ENCODE results near the gene ZNF277.

Gene ZNF277

GRCh38 chr7:112255388-112255720, 48.9 kb downstream of the ZNF277 start:
- no peak for FAIRE-seq
- no peak for DNase-seq (ENCODE audit: insufficient read length, low spot score)
- TF ChIP-seq PAX5 (IDR thresholded peaks at IDR 0.05; ENCODE audit: insufficient read depth, low read length, severe bottlenecking) (no peak), TAF1 (IDR thresholded peaks at IDR 0.05; ENCODE audit: low read depth, low read length) (no peak), POLR2A (IDR thresholded peaks at IDR 0.05; ENCODE audit: low read depth, low read length) (no peak), POU2F2 (IDR thresholded peaks at IDR 0.05; ENCODE audit: low read depth, low read length) (no peak), SPI1 (IDR thresholded peaks at IDR 0.05; ENCODE audit: low read depth, low read length) (no peak), POLR2AphosphoS5 (IDR thresholded peaks at IDR 0.05; ENCODE audit: low read depth, low read length) (no peak)

- FAIRE-seq (no peak), DNase-seq (ENCODE audit: insufficient read length, low spot score) (no peak)
- TF ChIP-seq PAX5 (IDR thresholded peaks at IDR 0.05; ENCODE audit: insufficient read depth, low read length, severe bottlenecking), result no peak
- TF ChIP-seq SPI1 (IDR thresholded peaks at IDR 0.05; ENCODE audit: low read depth, low read length), result no peak
- no peak for TF ChIP-seq POLR2A (IDR thresholded peaks at IDR 0.05; ENCODE audit: low read depth, low read length)
- TF ChIP-seq POU2F2 (IDR thresholded peaks at IDR 0.05; ENCODE audit: low read depth, low read length), result no peak
- TF ChIP-seq TAF1 (IDR thresholded peaks at IDR 0.05; ENCODE audit: low read depth, low read length), result no peak
- TF ChIP-seq POLR2AphosphoS5 (IDR thresholded peaks at IDR 0.05; ENCODE audit: low read depth, low read length), result no peak
Observed at GRCh38 chr7:112257073-112257472, 50.6 kb downstream of the ZNF277 start.

- DNase-seq (ENCODE audit: insufficient read length, low spot score) (no peak), FAIRE-seq (no peak)
- no peak for TF ChIP-seq POLR2A (IDR thresholded peaks at IDR 0.05; ENCODE audit: low read depth, low read length)
- no peak for TF ChIP-seq PAX5 (IDR thresholded peaks at IDR 0.05; ENCODE audit: insufficient read depth, low read length, severe bottlenecking)
- no peak for TF ChIP-seq POLR2AphosphoS5 (IDR thresholded peaks at IDR 0.05; ENCODE audit: low read depth, low read length)
- TF ChIP-seq SPI1 (IDR thresholded peaks at IDR 0.05; ENCODE audit: low read depth, low read length), result no peak
- TF ChIP-seq POU2F2 (IDR thresholded peaks at IDR 0.05; ENCODE audit: low read depth, low read length), result no peak
- no peak for TF ChIP-seq TAF1 (IDR thresholded peaks at IDR 0.05; ENCODE audit: low read depth, low read length)
Observed at GRCh38 chr7:112260911-112261310, 54.4 kb downstream of the ZNF277 start.

GRCh38 chr7:112262036-112262435, 55.5 kb downstream of the ZNF277 start:
- no peak for DNase-seq (ENCODE audit: insufficient read length, low spot score)
- TF ChIP-seq POU2F2 (IDR thresholded peaks at IDR 0.05; ENCODE audit: low read depth, low read length) (no peak), POLR2A (IDR thresholded peaks at IDR 0.05; ENCODE audit: low read depth, low read length) (no peak), TAF1 (IDR thresholded peaks at IDR 0.05; ENCODE audit: low read depth, low read length) (no peak), POLR2AphosphoS5 (IDR thresholded peaks at IDR 0.05; ENCODE audit: low read depth, low read length) (no peak), SPI1 (IDR thresholded peaks at IDR 0.05; ENCODE audit: low read depth, low read length) (no peak), PAX5 (IDR thresholded peaks at IDR 0.05; ENCODE audit: insufficient read depth, low read length, severe bottlenecking) (no peak)
- FAIRE-seq, result no peak

GRCh38 chr7:112262855-112263487, 56.5 kb downstream of the ZNF277 start:
- TF ChIP-seq POLR2A (IDR thresholded peaks at IDR 0.05; ENCODE audit: low read depth, low read length), result no peak
- no peak for TF ChIP-seq SPI1 (IDR thresholded peaks at IDR 0.05; ENCODE audit: low read depth, low read length)
- TF ChIP-seq POU2F2 (IDR thresholded peaks at IDR 0.05; ENCODE audit: low read depth, low read length), result no peak
- TF ChIP-seq PAX5 (IDR thresholded peaks at IDR 0.05; ENCODE audit: insufficient read depth, low read length, severe bottlenecking), result no peak
- TF ChIP-seq POLR2AphosphoS5 (IDR thresholded peaks at IDR 0.05; ENCODE audit: low read depth, low read length), result no peak
- FAIRE-seq (peak; percentile 52), DNase-seq (ENCODE audit: insufficient read length, low spot score) (no peak)

GRCh38 chr7:112263519-112263918, 57.0 kb downstream of the ZNF277 start:
- DNase-seq (ENCODE audit: insufficient read length, low spot score) (no peak), FAIRE-seq (peak; percentile 74)
- TF ChIP-seq TAF1 (IDR thresholded peaks at IDR 0.05; ENCODE audit: low read depth, low read length) (no peak), POU2F2 (IDR thresholded peaks at IDR 0.05; ENCODE audit: low read depth, low read length) (no peak), SPI1 (IDR thresholded peaks at IDR 0.05; ENCODE audit: low read depth, low read length) (no peak), POLR2A (IDR thresholded peaks at IDR 0.05; ENCODE audit: low read depth, low read length) (no peak), PAX5 (IDR thresholded peaks at IDR 0.05; ENCODE audit: insufficient read depth, low read length, severe bottlenecking) (no peak), POLR2AphosphoS5 (IDR thresholded peaks at IDR 0.05; ENCODE audit: low read depth, low read length) (no peak)

- no peak for FAIRE-seq
- DNase-seq (ENCODE audit: insufficient read length, low spot score), result no peak
- TF ChIP-seq TAF1 (IDR thresholded peaks at IDR 0.05; ENCODE audit: low read depth, low read length), result no peak
- no peak for TF ChIP-seq POLR2AphosphoS5 (IDR thresholded peaks at IDR 0.05; ENCODE audit: low read depth, low read length)
- no peak for TF ChIP-seq POLR2A (IDR thresholded peaks at IDR 0.05; ENCODE audit: low read depth, low read length)
- TF ChIP-seq SPI1 (IDR thresholded peaks at IDR 0.05; ENCODE audit: low read depth, low read length), result no peak
- TF ChIP-seq PAX5 (IDR thresholded peaks at IDR 0.05; ENCODE audit: insufficient read depth, low read length, severe bottlenecking), result no peak
- TF ChIP-seq POU2F2 (IDR thresholded peaks at IDR 0.05; ENCODE audit: low read depth, low read length), result no peak
Observed at GRCh38 chr7:112266141-112266540, 59.6 kb downstream of the ZNF277 start.

GRCh38 chr7:112266595-112267270, 60.2 kb downstream of the ZNF277 start:
- no peak for FAIRE-seq
- no peak for TF ChIP-seq POU2F2 (IDR thresholded peaks at IDR 0.05; ENCODE audit: low read depth, low read length)
- no peak for TF ChIP-seq POLR2A (IDR thresholded peaks at IDR 0.05; ENCODE audit: low read depth, low read length)
- TF ChIP-seq SPI1 (IDR thresholded peaks at IDR 0.05; ENCODE audit: low read depth, low read length), result no peak
- no peak for TF ChIP-seq POLR2AphosphoS5 (IDR thresholded peaks at IDR 0.05; ENCODE audit: low read depth, low read length)
- no peak for TF ChIP-seq PAX5 (IDR thresholded peaks at IDR 0.05; ENCODE audit: insufficient read depth, low read length, severe bottlenecking)
- TF ChIP-seq TAF1 (IDR thresholded peaks at IDR 0.05; ENCODE audit: low read depth, low read length), result no peak
- no peak for DNase-seq (ENCODE audit: insufficient read length, low spot score)

GRCh38 chr7:112267944-112268691, 61.6 kb downstream of the ZNF277 start:
- FAIRE-seq, result no peak
- no peak for DNase-seq (ENCODE audit: insufficient read length, low spot score)
- TF ChIP-seq POU2F2 (IDR thresholded peaks at IDR 0.05; ENCODE audit: low read depth, low read length) (no peak), POLR2AphosphoS5 (IDR thresholded peaks at IDR 0.05; ENCODE audit: low read depth, low read length) (no peak), POLR2A (IDR thresholded peaks at IDR 0.05; ENCODE audit: low read depth, low read length) (no peak), PAX5 (IDR thresholded peaks at IDR 0.05; ENCODE audit: insufficient read depth, low read length, severe bottlenecking) (no peak), TAF1 (IDR thresholded peaks at IDR 0.05; ENCODE audit: low read depth, low read length) (no peak), SPI1 (IDR thresholded peaks at IDR 0.05; ENCODE audit: low read depth, low read length) (no peak)
